ES-I3 (cell line): ENCODE data around the gene LENG8.
"Not testable (repeated sequence)": the region's sequence is repeated elsewhere in the genome, so short reads cannot be mapped to it uniquely, and the experiment has no call there.

Experiments
- H3K36me3 ChIP-seq: 2 replicates; pipeline ENCODE4 v1.6.1; 2013; ENCODE audit warnings: mild to moderate bottlenecking, low read length, control low read depth, moderate library complexity; ENCODE audit not compliant: insufficient read depth
- H3K4me1 ChIP-seq: 2 replicates; pipeline ENCODE4 v1.6.1; 2013; ENCODE audit warnings: mild to moderate bottlenecking, control low read depth, low read length; ENCODE audit not compliant: insufficient read depth
- H3K9ac ChIP-seq: 2 replicates; pipeline ENCODE4 v1.6.1; 2013; ENCODE audit warnings: low read depth, mild to moderate bottlenecking, low read length, moderate library complexity
- H3K9me3 ChIP-seq: 2 replicates; pipeline ENCODE4 v1.6.1; 2013; ENCODE audit warnings: mild to moderate bottlenecking, low read length, moderate library complexity; ENCODE audit not compliant: control insufficient read depth, insufficient read depth

The LENG8 gene

GRCh38 chr19:54440641-54441040 is 8.4 kb upstream of the LENG8 start:
- H3K36me3 ChIP-seq = no peaks in the 10 kb centered on the region; the same call in none of the 2 replicates

GRCh38 chr19:54444737-54445136 is 4.3 kb upstream of the LENG8 start:
- Histone ChIP-seq H3K4me1 (peaks cover 4% of the 10 kb centered on the region; the same call in 1 of the 2 replicates), H3K36me3 (no peaks in the 10 kb centered on the region; the same call in 1 of the 2 replicates), H3K9me3 (no peaks in the 10 kb centered on the region), H3K9ac (no peak overlapping the region)

More at GRCh38 chr19:54440641-54441040, 8.4 kb upstream of the LENG8 start:
- no peak overlapping the region for H3K9ac ChIP-seq
- peaks cover 11% of the 10 kb centered on the region; the same call in 1 of the 2 replicates for H3K4me1 ChIP-seq
- H3K9me3 ChIP-seq = no peaks in the 10 kb centered on the region

GRCh38 chr19:54446349-54446748 is 2.6 kb upstream of the LENG8 start:
- not testable (repeated sequence) for H3K36me3 ChIP-seq, H3K4me1 ChIP-seq, H3K9me3 ChIP-seq, H3K9ac ChIP-seq

GRCh38 chr19:54448040-54448773 is 792 bp upstream of the LENG8 start:
- H3K4me1 ChIP-seq = peaks cover 9% of the 10 kb centered on the region
- H3K9me3 ChIP-seq = no peaks in the 10 kb centered on the region
- H3K36me3 ChIP-seq = peaks cover 9% of the 10 kb centered on the region
- peak overlapping the region; percentile 94 for H3K9ac ChIP-seq

- Histone ChIP-seq H3K9ac (peak overlapping the region; percentile 94), H3K9me3 (no peaks in the 10 kb centered on the region), H3K4me1 (peaks cover 9% of the 10 kb centered on the region), H3K36me3 (peaks cover 13% of the 10 kb centered on the region)
Measured at GRCh38 chr19:54449701-54450069, 686 bp downstream of the LENG8 start.

GRCh38 chr19:54451331-54451871 is 2.4 kb downstream of the LENG8 start:
- H3K36me3 ChIP-seq = peaks cover 18% of the 10 kb centered on the region
- no peak overlapping the region for H3K9ac ChIP-seq
- no peaks in the 10 kb centered on the region for H3K9me3 ChIP-seq
- H3K4me1 ChIP-seq = peaks cover 9% of the 10 kb centered on the region

- Histone ChIP-seq H3K9ac (no peak overlapping the region), H3K36me3 (peaks cover 20% of the 10 kb centered on the region), H3K4me1 (peaks cover 9% of the 10 kb centered on the region), H3K9me3 (no peaks in the 10 kb centered on the region)
Measured at GRCh38 chr19:54451997-54452396, 3.0 kb downstream of the LENG8 start.

GRCh38 chr19:54452626-54453025 is 3.6 kb downstream of the LENG8 start:
- H3K9ac ChIP-seq = no peak overlapping the region
- peaks cover 5% of the 10 kb centered on the region; the same call in 1 of the 2 replicates for H3K4me1 ChIP-seq
- no peaks in the 10 kb centered on the region for H3K9me3 ChIP-seq
- peaks cover 25% of the 10 kb centered on the region for H3K36me3 ChIP-seq

- Histone ChIP-seq H3K4me1 (peaks cover 5% of the 10 kb centered on the region; the same call in 1 of the 2 replicates), H3K9me3 (no peaks in the 10 kb centered on the region), H3K36me3 (peaks cover 25% of the 10 kb centered on the region), H3K9ac (no peak overlapping the region)
Measured at GRCh38 chr19:54453921-54454780, 5.2 kb downstream of the LENG8 start.

- no peaks in the 10 kb centered on the region for H3K9me3 ChIP-seq
- peaks cover 5% of the 10 kb centered on the region; the same call in 1 of the 2 replicates for H3K4me1 ChIP-seq
- H3K9ac ChIP-seq = no peak overlapping the region
- H3K36me3 ChIP-seq = peaks cover 25% of the 10 kb centered on the region
Measured at GRCh38 chr19:54454781-54455675, 6.0 kb downstream of the LENG8 start.

- Histone ChIP-seq H3K9ac (no peak overlapping the region), H3K36me3 (peaks cover 25% of the 10 kb centered on the region), H3K9me3 (no peaks in the 10 kb centered on the region), H3K4me1 (no peaks in the 10 kb centered on the region)
Measured at GRCh38 chr19:54455786-54456422, 6.9 kb downstream of the LENG8 start.

GRCh38 chr19:54456423-54457373 is 7.7 kb downstream of the LENG8 start:
- no peaks in the 10 kb centered on the region; the same call in 1 of the 2 replicates for H3K4me1 ChIP-seq
- H3K36me3 ChIP-seq = peaks cover 25% of the 10 kb centered on the region
- no peak overlapping the region for H3K9ac ChIP-seq
- H3K9me3 ChIP-seq = no peaks in the 10 kb centered on the region
